WERI-Rb-1 (cell line): ENCODE measurements around the gene TMEM107.

Experiments
- DNase-seq: peaks from one replicate; pipeline ENCODE4 v3.0.0-alpha.2; 2020
- H3K27ac ChIP-seq: fragments of 250-450 bp; sonication (Bioruptor Pico); 2 replicates; pipeline ENCODE4 v1.5.1; 2020; ENCODE audit warnings: mild to moderate bottlenecking, moderate library complexity
- H3K27me3 ChIP-seq: fragments of 250-450 bp; sonication (Bioruptor Pico); 2 replicates; pipeline ENCODE4 v1.5.1; 2021; ENCODE audit warnings: mild to moderate bottlenecking, low read depth, moderate library complexity; ENCODE audit not compliant: insufficient read depth, severe bottlenecking
- H3K36me3 ChIP-seq: fragments of 250-450 bp; sonication (Bioruptor Pico); 2 replicates; pipeline ENCODE4 v1.5.1; 2020; ENCODE audit warnings: mild to moderate bottlenecking, moderate library complexity
- H3K4me3 ChIP-seq: 2 replicates; pipeline ENCODE4 v1.5.1; 2011; ENCODE audit warnings: low read depth, mild to moderate bottlenecking, control low read depth, low read length
- H3K9me3 ChIP-seq: fragments of 250-450 bp; sonication (Bioruptor Pico); 2 replicates; pipeline ENCODE4 v1.5.1; 2021; ENCODE audit warnings: mild to moderate bottlenecking, moderate library complexity; ENCODE audit not compliant: severe bottlenecking
- TF ChIP-seq, protein P1 (sequence below): IDR thresholded peaks from 2 replicates; pipeline ENCODE4 v1.5.1; 2011; ENCODE audit warnings: low read depth, mild to moderate bottlenecking, control low read depth, inconsistent platforms, low read length

TMEM107 gene

DNA sequence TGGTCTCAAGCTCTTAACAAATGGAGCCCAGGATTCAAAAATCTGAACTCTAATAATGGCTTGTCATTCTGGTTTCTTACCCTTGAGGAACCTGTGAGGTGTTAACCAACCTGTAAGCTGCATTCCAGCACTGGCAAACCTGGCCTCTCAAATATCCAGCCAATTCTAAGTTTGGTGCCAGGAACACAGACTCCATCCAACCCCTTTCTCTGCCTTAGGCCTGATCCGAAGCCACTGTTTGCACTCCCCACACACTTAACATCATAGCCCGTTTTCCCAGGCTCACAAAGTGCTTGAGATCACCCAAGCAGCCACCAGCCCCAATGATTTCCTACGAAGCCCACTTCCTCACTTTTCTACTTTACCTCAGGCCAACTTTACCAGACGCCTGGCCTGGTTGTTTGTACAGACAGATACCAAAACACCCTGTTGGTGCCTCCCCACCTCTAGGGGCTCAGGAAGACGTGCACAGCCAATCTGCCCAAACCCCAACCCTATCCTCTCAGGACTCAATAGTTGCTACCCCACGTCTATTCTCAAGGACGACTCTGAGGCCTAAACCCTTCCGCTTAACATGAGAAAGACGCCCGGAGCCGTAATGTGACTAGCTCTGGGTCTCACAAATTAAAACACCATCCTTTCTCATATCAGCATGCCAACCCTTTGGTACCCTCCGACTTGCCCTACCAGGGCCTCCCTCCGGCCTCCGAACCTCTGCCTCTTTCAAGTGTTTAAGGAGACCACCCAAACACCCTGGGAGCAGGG is 20.8 kb downstream of the TMEM107 start:
- H3K4me3 ChIP-seq = peak overlapping the region; percentile 46
- peaks cover 17% of the 10 kb centered on the region for H3K36me3 ChIP-seq
- no peak overlapping the region for H3K27ac ChIP-seq
- DNase-seq = no peak
- H3K27me3 ChIP-seq = no peaks in the 10 kb centered on the region
- H3K9me3 ChIP-seq = no peaks in the 10 kb centered on the region
- TF ChIP-seq, protein P1, sequence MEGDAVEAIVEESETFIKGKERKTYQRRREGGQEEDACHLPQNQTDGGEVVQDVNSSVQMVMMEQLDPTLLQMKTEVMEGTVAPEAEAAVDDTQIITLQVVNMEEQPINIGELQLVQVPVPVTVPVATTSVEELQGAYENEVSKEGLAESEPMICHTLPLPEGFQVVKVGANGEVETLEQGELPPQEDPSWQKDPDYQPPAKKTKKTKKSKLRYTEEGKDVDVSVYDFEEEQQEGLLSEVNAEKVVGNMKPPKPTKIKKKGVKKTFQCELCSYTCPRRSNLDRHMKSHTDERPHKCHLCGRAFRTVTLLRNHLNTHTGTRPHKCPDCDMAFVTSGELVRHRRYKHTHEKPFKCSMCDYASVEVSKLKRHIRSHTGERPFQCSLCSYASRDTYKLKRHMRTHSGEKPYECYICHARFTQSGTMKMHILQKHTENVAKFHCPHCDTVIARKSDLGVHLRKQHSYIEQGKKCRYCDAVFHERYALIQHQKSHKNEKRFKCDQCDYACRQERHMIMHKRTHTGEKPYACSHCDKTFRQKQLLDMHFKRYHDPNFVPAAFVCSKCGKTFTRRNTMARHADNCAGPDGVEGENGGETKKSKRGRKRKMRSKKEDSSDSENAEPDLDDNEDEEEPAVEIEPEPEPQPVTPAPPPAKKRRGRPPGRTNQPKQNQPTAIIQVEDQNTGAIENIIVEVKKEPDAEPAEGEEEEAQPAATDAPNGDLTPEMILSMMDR = no peak

DNA sequence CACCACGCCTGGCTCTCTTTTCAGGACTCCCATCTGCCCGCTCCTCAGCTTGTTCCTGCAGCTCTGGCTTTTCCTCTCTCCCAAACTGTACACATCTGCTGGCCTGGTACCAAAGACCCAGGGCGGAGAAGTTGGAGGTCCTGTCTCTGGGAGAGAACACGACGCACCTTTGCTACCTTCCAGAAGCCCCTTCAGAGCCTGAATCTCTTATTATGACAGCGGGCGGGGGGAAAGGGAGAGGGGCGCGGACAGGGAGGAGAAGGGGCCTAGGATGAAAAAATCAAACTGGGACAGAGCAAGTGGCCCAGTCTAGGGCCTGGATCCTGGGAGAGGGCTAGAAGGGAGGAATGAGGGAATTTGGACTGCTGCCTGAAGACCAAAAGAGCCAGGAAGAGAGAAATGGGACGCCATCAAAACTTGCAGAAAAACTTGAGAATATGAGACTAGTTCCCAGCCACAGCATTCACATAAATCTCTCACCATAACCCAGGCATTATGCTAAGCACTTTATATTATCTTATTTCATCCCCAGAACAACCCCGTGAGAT is 21.5 kb downstream of the TMEM107 start:
- no peaks in the 10 kb centered on the region for H3K9me3 ChIP-seq
- peak overlapping the region; percentile 37 for H3K4me3 ChIP-seq
- TF ChIP-seq, protein P1 = no peak
- no peak for DNase-seq
- peaks cover 21% of the 10 kb centered on the region for H3K36me3 ChIP-seq
- H3K27me3 ChIP-seq = no peaks in the 10 kb centered on the region
- H3K27ac ChIP-seq = peak overlapping the region; percentile 34; the same call in 1 of the 2 replicates

DNA sequence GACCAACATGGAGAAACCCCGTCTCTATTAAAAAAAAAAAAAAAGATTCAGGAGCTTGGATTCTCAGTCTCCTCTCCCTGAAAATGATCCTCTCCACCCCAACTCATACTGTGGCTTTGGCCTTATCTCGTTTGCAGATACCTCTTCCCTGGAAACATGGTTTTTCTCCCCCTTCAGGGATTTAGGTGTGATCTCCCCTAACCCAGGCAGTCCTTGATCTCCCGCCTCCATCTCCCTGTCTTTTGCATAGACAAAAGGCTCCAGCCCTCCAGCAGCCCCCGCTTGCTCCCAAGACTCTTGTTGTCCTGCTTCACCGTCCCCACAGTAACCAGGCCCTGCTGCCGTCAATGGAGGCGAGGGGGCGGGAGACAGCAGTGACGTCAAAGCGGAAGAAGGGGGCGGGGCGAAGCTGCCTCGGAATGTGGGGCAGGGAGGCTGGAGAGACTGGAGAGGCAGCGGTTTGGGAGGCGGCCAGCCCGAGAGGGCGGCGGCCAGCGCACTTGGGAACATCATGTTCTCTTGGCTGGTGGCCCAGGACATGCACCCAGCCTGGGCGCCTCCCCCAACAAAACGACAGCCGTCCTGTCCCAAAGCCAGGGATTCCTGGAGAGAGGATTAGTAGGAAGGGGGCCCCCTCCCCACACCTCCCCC is 22.1 kb downstream of the TMEM107 start:
- no peaks in the 10 kb centered on the region for H3K9me3 ChIP-seq
- TF ChIP-seq, protein P1 = no peak
- H3K27me3 ChIP-seq = no peaks in the 10 kb centered on the region
- H3K27ac ChIP-seq = peak overlapping the region; percentile 79
- peak; percentile 93 for DNase-seq
- H3K4me3 ChIP-seq = peak overlapping the region; percentile 37
- H3K36me3 ChIP-seq = peaks cover 21% of the 10 kb centered on the region

DNA sequence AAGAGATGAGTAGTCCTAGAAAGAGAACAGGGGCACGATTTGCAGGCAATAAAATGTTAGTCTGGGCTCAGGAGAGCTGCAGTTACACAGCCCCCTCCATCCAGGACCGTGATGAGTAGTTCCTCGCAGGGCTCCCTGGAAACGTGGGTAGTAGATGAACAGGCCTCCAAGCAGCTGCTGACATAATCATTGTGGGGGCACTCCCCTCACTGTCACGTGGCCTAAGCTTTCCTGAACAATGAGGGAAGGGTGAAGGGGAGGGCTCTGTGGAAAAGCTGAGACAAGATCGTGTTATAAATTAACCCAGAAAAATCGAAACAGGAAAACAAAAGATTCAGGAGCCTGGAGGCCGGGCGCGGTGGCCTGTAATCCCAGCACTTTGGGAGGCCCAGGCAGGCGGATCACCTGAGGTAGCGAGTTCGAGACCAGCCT is 22.6 kb downstream of the TMEM107 start:
- DNase-seq = peak; percentile 59
- Histone ChIP-seq H3K9me3 (no peaks in the 10 kb centered on the region), H3K27me3 (no peaks in the 10 kb centered on the region), H3K36me3 (peaks cover 24% of the 10 kb centered on the region), H3K4me3 (peak overlapping the region; percentile 37), H3K27ac (peak overlapping the region; percentile 79)
- TF ChIP-seq, protein P1 = no peak

DNA sequence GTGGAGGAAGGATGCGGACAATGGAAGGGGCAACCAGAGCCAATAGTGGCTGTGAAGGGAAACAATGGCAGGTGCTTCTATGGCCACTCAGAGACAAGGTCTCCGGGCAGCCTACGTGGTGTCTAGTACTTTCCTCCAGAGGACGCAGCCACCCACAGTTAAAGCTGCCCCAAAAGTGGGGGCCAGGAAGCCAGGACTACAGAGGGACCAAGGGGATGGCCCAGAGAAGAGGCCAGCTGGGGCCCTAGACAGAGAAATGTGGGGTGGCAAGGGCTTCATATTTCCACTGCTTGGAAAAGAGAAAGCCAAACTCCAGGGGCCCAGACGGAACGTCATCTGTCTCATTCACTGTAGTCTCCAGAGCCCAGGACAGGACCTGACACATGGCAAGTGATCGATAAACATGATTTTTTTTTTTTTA is 23.1 kb downstream of the TMEM107 start:
- Histone ChIP-seq H3K36me3 (peaks cover 25% of the 10 kb centered on the region), H3K27ac (peak overlapping the region; percentile 61), H3K9me3 (no peaks in the 10 kb centered on the region), H3K4me3 (no peak overlapping the region), H3K27me3 (no peaks in the 10 kb centered on the region)
- TF ChIP-seq, protein P1 = no peak
- DNase-seq = no peak
